ENCODE data around the gene BSPRY. TPM values are rescaled to one million over a fixed set of nuclear protein-coding genes. Genes with fewer than 3 reads are reported as not detected.
"Not testable (repeated sequence)": the region's sequence is repeated elsewhere in the genome, so short reads cannot be mapped to it uniquely, and the experiment has no call there.

Gene BSPRY
- total and polyA plus RNA-seq, 7 donors: 0.03 TPM; not detected in 5

DNA sequence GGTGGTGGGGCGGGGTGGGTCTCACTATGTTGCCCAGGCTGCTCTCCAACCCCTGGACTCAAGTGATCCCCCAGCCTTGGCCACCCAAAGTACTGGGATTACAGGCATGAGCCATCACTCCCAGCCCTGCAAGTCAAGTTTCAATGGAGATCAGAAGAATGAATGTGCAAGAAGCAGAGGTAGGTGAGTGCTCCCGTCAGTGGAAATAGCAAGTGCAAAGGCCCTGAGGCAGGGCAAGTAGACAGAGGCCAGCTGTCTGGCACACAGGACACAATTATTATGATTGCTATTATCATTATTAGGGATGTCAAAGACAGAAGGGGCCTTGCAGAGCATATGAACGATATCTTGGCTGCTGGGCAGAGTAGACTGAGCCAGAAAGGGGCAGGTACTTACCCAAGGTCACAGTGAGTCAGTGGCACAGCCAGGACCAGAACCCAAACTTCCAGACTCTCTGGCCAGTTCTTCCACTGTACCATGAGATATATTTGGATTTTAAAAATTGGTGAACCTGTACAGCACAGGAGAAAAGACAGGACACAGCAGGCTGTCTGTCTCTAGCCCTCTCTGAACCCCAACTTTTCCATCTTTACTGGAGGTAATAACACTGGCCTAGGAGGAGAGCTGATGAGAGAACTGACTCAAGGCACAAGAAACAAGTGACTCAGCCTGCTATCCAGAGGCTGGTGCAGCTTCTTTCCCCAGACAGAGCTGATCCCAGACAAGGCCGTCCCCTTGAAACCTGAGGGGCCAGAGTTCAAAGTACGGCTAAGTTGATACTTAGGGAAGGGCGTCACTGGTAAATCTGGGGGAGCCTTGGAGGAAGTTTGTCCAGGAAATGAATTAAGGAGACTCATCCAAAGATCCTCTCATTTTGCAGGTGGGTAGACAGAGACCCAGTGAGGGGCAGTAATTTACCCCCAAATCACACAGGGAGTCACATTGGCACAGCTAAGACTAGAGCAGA, 26.0 kb downstream of the BSPRY start:
- Histone ChIP-seq H3K36me3 (ENCODE audit: insufficient read depth in 1 of 2, low read depth in 1 of 2) (peaks cover 7 to 29% of the 10 kb centered on the region in 2 donors), H3K27ac (no peak overlapping the region), H3K27me3 (ENCODE audit: insufficient read depth in 3 of 3, low read length in 2 of 3) (no peaks in the 10 kb centered on the region), H3K4me3 (peak overlapping the region; percentile 82), H3K9me3 (no peaks in the 10 kb centered on the region), H3K4me1 (peaks cover 3% of the 10 kb centered on the region)
- intact Hi-C loops (cut with DNase I): no loop called here
- TF ChIP-seq, protein P1, sequence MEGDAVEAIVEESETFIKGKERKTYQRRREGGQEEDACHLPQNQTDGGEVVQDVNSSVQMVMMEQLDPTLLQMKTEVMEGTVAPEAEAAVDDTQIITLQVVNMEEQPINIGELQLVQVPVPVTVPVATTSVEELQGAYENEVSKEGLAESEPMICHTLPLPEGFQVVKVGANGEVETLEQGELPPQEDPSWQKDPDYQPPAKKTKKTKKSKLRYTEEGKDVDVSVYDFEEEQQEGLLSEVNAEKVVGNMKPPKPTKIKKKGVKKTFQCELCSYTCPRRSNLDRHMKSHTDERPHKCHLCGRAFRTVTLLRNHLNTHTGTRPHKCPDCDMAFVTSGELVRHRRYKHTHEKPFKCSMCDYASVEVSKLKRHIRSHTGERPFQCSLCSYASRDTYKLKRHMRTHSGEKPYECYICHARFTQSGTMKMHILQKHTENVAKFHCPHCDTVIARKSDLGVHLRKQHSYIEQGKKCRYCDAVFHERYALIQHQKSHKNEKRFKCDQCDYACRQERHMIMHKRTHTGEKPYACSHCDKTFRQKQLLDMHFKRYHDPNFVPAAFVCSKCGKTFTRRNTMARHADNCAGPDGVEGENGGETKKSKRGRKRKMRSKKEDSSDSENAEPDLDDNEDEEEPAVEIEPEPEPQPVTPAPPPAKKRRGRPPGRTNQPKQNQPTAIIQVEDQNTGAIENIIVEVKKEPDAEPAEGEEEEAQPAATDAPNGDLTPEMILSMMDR (IDR thresholded peaks at IDR 0.05): no peak
- DNase-seq: no peak
- WGBS, 3 donors: 85 to 95% (median 90%) methylated on average over 6 of the region's 6 CpGs
- no peak for ATAC-seq

DNA sequence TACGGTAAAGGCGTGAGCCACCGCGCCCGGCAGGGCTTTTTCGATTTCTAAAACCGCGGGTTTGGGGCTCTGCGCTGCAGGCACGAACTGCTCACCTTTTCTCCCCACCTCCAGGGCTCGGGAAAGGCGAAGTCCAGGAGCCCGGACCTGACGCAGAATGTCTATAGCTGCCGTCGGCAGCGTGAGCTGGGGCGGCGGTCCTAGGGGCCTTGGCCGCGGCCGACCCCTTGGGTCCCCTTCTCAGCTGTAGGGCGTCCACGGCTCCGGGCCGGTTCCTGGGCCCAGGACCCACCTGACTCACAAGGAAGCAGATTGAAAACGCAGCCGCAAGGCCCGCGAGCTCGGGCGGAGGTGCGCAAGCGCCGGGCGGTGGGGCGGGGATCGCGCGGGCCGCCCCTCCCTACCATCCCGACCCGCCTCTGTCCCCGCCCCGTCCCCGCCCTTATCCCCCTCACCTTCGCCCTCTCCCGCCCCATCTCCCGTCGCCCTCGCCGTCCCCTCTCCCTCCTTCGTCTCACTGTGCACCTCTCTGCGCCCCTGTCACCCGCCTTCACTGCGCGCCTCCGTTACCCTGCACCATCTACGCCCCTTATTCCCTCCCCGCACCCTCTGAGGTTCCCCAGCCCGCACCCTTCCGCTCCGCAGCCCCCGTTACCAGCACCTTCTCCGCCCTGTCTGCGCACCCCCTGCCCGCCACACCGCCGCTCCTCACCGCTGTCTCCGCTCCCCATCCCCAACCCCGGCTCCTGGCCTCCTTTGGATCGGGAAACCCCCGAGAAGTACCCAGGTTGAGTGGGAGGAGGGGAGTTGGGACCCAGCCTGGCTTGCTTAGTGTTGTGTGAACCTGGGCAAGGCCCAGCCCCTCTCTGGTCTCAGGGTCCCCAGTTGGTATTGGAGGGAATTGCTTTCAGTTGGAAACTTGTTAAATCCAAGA, 27.6 kb downstream of the BSPRY start, which contains the start of gene HDHD3:
Gene HDHD3 (minus strand): TSS at position 353 of the 934 bp plus-strand sequence. CDS start 2,632 bp downstream, outside the sequence.
- TF ChIP-seq, protein P1 (IDR thresholded peaks at IDR 0.05): no peak
- ATAC-seq: peak; percentile 94 to 98 (median 95)
- Histone ChIP-seq H3K9me3 (no peaks in the 10 kb centered on the region), H3K4me1 (peaks cover 3% of the 10 kb centered on the region), H3K36me3 (ENCODE audit: insufficient read depth in 1 of 2, low read depth in 1 of 2) (peaks cover 7 to 29% of the 10 kb centered on the region in 2 donors), H3K27ac (peak within 1 kb of the TSS; percentile 76), H3K27me3 (ENCODE audit: insufficient read depth in 3 of 3, low read length in 2 of 3) (no peaks in the 10 kb centered on the region), H3K4me3 (peak within 1 kb of the TSS; percentile 82)
- 1 to 3% (median 2%) methylated on average over 47 to 74 of the region's 74 CpGs for WGBS, 3 donors
- peak; percentile 83 to 89 for DNase-seq
- intact Hi-C loops (cut with DNase I): no loop called here

GRCh38 chr9:113379094-113379828, 29.9 kb downstream of the BSPRY start:
- H3K27ac ChIP-seq; H3K27me3 ChIP-seq (ENCODE audit: insufficient read depth in 3 of 3, low read length in 2 of 3); H3K4me1 ChIP-seq; DNase-seq; H3K9me3 ChIP-seq; ATAC-seq; intact Hi-C loops (cut with DNase I); H3K4me3 ChIP-seq: not testable (repeated sequence)
- H3K36me3 ChIP-seq (ENCODE audit: insufficient read depth in 1 of 2, low read depth in 1 of 2): peaks cover 0 to 11% of the 10 kb centered on the region in 2 donors
- 63 to 67% (median 63%) methylated on average over 23 to 24 of the region's 24 CpGs for WGBS, 3 donors

DNA sequence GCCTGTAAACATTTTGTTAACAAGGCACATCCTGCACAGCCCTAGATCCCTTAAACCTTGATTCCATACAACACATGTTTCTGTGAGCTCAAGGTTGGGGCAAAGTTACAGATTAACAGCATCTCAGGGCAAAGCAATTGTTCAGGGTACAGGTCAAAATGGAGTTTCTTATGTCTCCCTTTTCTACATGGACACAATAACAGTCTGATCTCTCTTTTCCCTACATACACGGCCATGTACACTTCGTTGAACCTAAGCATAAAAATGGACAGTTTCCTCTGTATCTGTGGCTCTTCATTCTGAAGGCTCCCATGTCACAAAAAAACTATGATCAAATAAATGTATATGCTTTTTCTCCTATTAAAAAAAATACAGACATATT, 30.5 kb downstream of the BSPRY start:
- ATAC-seq; H3K4me1 ChIP-seq; H3K9me3 ChIP-seq; H3K4me3 ChIP-seq; intact Hi-C loops (cut with DNase I); H3K36me3 ChIP-seq (ENCODE audit: insufficient read depth in 1 of 2, low read depth in 1 of 2); H3K27me3 ChIP-seq (ENCODE audit: insufficient read depth in 3 of 3, low read length in 2 of 3); DNase-seq; H3K27ac ChIP-seq: not testable (repeated sequence)
- WGBS, 3 donors: 73 to 85% (median 76%) methylated on average over 2 of the region's 2 CpGs

DNA sequence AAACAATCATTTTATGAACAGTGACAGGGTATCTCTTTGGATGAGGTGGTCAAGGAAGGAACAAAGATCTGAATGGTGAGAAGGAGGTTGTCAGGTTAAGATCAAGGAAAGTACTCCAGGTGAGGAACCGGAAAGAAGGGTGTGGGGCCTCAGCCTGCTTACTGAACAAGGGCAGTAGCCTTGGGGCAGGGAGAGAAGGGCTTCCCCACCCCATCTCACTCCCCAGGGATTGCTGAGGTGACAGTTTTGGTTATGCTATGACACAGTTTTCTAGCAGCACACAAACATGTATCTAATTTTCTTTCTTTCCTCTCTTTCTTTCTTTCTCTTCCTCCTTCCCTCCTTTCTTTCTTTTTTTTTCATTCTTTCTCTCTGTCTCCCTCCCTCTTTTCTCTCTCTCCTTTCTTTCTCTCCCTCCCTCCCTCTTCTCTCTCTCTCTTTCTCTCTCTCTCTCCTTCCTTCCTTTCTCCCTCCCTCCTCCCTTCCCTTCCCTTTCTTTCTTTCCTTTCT, 31.6 kb downstream of the BSPRY start:
- H3K4me3 ChIP-seq: no peak overlapping the region
- no peak overlapping the region for H3K27ac ChIP-seq
- TF ChIP-seq, protein P1 (IDR thresholded peaks at IDR 0.05): no peak
- no peaks in the 10 kb centered on the region for H3K4me1 ChIP-seq
- no peaks in the 10 kb centered on the region for H3K9me3 ChIP-seq
- 55 to 67% (median 60%) methylated on average over 1 of the region's 1 CpG for WGBS, 3 donors
- DNase-seq (no peak), ATAC-seq (no peak)
- intact Hi-C loops (cut with DNase I): no loop called here
- no peaks in the 10 kb centered on the region for H3K27me3 ChIP-seq (ENCODE audit: insufficient read depth in 3 of 3, low read length in 2 of 3)
- H3K36me3 ChIP-seq (ENCODE audit: insufficient read depth in 1 of 2, low read depth in 1 of 2): no peaks in the 10 kb centered on the region

- H3K36me3 ChIP-seq (ENCODE audit: insufficient read depth in 1 of 2, low read depth in 1 of 2); H3K27me3 ChIP-seq (ENCODE audit: insufficient read depth in 3 of 3, low read length in 2 of 3); DNase-seq; ATAC-seq; H3K4me1 ChIP-seq; H3K4me3 ChIP-seq; intact Hi-C loops (cut with DNase I); H3K9me3 ChIP-seq; H3K27ac ChIP-seq: not testable (repeated sequence)
- WGBS, 3 donors: 73 to 81% (median 73%) methylated on average over 7 of the region's 7 CpGs
These were observed 32.1 kb downstream of the BSPRY start for GRCh38 chr9:113381441-113381840.
